GM19025 (cell line): ENCODE results near the gene ZNRF2.
"Not testable (repeated sequence)": the region's sequence is repeated elsewhere in the genome, so short reads cannot be mapped to it uniquely, and the experiment has no call there.

ENCODE experiments used
- ATAC-seq: cut with Tn5 transposase; IDR thresholded peaks from one replicate; pipeline ENCODE4 v1.9.1; 2021; ENCODE audit warnings: mild to moderate bottlenecking, low read depth, moderate library complexity; ENCODE audit not compliant: unreplicated experiment

ZNRF2 gene

GRCh38 chr7:30285536-30286284 lies 1.3 kb downstream of the ZNRF2 start:
- ATAC-seq: peak; percentile 1

DNA sequence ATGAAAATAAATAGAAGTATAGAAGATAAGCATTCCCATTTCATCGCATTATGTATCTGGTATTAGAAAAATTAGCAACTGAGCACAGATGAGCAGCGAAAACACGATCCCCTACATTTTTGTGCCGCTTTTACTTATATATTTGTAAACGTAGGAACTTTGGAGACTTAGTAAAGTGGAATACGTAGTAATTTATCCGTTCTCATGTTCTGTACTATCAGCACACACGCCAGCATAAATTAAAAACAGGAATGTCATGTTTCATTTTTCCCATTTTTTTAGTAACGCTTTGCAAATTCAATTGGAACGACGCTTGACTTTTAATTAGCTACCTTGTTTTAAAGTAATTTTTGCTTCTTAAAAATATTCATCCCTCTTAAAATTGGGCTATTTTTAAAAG lies 2.4 kb downstream of the ZNRF2 start:
- ATAC-seq: no peak

DNA sequence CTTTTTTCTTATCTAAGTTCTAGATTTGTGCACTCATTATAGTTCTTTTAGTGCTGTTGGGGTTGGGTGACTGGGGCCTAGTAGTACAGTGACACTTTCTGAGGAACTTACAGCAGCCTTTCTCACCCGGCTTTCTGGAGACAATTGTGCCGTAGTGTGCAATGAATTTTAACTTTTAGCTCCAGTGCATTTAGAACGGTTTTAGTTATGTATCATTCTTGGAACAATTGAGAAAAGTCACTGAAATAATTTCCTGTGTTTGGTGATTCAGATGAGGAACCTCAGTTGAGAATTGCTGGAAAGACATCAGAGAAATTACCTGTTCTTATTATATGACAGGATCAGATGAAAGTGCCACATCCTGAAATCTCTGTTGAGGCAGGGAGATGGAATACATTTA lies 3.2 kb downstream of the ZNRF2 start:
- ATAC-seq: not testable (repeated sequence)

DNA sequence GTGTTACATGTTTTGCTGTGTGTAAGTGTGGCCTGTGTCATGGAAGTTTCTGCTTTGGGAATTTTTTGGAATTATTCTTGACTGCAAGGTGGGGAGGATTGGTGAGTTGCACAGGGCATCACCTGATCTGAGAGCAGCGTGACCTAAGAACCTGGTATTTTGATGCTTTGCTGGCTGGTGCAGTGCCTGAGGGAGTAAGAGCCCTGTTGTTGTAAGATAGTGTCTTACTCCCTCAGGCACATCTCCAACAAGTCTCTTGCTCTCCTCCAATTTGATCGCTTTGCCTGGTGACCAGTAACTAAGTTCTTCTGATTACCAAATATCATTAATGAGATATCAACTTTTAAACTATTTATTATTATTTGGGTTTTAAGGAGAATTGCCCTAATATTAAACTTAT lies 5.2 kb downstream of the ZNRF2 start:
- ATAC-seq: not testable (repeated sequence)

- ATAC-seq: not testable (repeated sequence)
These were observed 5.9 kb downstream of the ZNRF2 start for GRCh38 chr7:30290317-30290716.

DNA sequence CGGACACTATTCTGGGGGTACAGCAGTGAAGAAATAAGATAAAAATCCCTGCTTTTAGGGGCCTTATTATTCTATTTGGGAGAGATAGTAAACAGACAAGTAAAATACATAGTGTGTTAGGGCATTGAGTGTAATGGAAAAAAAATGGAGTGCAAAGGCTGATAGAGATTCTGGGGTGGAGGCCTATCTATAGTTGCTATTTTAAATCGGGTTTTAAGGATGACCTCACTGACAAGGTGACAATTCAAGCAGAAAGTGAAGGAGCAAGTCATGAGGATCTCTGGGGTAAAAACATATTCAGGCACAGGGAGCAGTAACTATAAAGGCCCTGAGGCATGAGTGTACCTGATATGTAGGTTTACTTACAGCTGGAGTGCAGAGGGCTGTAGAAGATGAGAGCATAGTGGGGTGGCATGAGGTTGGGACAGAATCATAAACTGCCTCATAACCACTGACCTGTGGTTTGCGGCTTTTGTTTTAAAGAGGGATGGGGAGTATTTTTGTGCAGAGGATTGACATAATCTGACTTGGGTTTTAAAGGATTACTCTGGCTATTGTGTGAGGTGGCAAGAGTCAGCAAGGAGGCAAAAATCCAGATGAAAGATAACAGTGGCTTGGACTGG lies 8.1 kb downstream of the ZNRF2 start:
- not testable (repeated sequence) for ATAC-seq

DNA sequence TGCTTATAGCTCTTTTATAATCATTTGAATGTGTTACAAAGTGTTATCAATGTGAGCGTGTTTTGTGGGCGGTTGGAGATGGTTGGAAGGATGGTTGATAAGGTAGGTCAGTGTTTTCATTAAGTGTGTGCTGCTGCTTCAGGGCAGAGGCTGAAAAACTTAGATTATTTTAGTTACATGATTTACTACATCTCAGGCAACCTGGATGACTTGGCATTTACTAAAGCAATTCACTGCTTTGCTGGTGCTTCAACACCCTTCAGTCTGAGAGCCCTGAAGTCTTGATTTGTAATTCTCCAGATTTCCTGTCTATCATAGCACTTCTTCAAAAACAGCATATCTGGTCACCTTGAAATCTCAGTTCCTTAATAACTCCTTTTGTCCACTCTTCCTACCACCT lies 11.9 kb downstream of the ZNRF2 start:
- not testable (repeated sequence) for ATAC-seq

DNA sequence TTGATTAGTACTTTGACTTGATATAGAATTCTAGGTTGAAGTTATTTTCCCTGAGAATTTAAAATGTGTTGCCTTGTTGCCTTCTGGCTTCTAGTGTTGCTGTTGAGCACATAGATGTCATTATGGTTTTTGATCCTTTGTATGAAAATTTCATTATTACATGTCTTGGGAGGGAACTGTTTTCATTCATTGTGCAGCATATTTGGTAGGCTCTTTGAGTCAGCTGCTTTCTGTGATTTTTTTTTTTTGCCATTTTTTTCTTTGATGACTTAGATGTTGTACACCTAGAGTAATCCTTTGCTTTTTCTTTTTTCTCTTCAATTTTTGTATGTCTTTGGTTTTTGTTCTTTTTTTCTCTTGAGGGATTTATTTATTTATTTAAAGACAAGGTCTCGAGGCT lies 13.1 kb downstream of the ZNRF2 start:
- ATAC-seq: not testable (repeated sequence)

DNA sequence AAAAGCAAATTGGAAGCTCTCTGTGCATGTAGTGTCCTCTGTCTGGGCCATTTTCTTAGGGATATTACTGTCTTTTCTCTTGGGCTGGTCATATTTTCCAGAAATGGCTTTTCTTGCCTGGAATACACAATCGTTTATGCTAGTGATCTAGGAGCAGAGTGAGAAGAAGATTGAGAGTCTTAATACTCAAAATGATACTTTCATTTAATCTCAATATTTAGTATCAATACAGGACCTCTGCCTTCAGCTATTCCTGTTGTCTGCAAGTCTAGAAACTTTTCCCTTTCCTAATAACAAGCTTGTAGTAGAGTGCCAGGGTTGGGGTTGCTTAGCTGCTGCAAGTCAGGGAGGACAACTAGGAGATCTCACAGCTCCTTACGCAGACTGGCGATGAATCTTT lies 14.0 kb downstream of the ZNRF2 start:
- ATAC-seq: not testable (repeated sequence)

DNA sequence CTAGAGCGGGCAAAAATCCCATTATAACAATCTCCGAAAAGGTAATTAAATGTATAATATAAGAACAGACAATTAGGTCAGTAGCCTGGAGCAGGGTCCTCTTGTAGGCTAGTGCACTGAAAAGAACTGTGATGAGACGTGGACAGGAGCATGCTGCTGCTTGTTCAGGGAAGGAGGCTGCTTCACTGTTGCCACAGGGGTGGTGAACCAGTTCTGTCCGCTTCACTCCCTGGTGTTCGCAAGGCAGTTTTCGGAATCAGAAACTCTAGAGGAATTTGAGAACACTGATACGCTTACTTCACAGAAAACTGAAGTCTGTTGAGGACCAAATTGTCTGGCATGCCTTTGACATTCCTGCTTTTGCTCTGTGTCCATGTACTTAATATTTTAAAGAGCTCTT lies 17.4 kb downstream of the ZNRF2 start:
- no peak for ATAC-seq

DNA sequence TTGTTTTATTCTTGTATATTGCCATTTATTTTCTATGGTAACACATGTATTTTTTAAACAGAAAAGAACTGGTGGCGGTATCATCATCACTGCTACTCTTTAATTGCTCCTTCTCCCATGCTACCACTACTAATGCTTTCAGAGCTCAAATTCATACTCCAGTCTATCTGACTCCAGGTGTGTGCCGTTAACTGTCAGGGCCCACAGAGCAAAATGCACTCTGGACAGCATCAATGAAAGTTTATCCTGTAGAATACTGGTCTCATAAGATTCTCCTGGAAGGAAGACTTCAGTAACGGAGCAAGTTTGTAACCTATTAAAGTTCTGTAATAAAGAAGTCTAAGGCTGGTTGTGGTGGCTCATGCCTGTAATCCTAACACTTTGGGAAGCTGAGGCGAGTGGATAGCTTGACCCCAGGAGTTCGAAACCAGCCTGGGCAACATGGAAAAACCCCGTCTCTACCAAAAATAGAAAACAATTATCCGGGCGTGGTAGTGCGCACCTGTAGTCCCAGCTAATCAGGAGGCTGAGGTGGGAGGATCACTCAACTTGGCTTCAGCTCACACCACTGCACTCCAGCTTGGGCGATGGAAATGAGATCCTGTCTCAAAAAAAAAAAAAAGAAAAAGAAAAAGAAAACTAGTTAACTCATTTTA lies 18.4 kb downstream of the ZNRF2 start:
- ATAC-seq: no peak

DNA sequence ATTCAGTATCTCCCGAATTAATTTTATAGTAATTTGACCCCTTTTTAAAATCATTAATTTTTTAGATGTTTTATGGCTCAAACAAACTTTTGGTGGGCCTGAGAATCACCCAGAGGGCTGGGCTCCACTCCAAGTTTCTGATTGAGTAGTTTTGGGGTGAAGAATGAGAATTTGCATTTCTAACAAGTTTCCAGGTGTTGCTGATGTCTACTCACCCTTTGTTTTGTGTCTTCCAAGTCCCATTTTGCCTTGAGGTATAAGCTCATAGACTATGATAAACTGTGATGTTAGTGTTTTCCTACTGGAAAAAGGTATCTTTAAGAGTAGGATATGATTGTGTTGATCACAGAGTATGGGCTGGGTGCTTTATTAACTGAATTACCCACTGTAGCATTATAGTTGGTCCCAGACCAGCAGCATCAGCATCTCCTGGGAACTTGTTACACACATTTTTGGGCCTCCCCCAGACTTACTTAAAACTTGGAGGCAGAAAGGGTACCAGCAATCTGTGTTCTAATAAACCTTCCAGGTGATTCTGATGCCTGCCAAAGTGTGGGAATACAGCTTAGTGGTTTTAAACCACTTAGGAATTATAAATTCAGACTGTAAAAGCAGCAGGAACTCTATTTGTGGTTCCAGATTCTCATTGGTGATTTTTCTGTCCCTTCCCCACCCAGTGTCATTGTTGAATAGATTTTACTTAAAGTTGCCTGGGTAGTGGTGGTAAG lies 19.1 kb downstream of the ZNRF2 start:
- ATAC-seq: no peak

GRCh38 chr7:30304177-30304884 lies 19.9 kb downstream of the ZNRF2 start:
- no peak for ATAC-seq

GRCh38 chr7:30306976-30307375 lies 22.6 kb downstream of the ZNRF2 start:
- no peak for ATAC-seq

- no peak for ATAC-seq
These were observed 24.0 kb downstream of the ZNRF2 start for GRCh38 chr7:30308389-30308788.

GRCh38 chr7:30309302-30309701 lies 24.9 kb downstream of the ZNRF2 start:
- no peak for ATAC-seq

GRCh38 chr7:30309842-30310435 lies 25.5 kb downstream of the ZNRF2 start:
- ATAC-seq: no peak

GRCh38 chr7:30310674-30311362 lies 26.4 kb downstream of the ZNRF2 start:
- ATAC-seq: no peak

DNA sequence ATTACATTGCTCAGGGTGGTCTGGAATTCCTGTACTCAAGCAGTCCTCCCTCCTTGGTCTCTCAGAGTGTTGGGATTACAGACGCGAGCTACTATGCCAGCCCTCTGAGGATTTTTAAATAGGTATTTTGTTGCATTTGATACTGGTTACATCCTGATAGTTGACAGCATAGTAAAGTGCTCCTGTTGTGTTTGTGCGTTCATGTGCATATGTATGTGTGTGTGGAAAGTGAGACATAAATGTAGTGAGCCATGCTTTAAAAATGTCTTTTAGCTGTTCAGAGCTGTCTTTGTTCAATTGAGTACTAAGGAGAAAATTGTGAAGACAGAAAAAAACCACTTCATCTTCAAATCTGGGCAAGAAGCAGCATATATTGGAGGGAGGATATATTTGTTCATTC lies 27.8 kb downstream of the ZNRF2 start:
- ATAC-seq: no peak
